ENCODE measurements around the gene SORCS2. TPM values are rescaled to one million over a fixed set of nuclear protein-coding genes. Genes with fewer than 3 reads are reported as not detected.

The SORCS2 gene
- total RNA-seq, 2 experiments from 2014 or later = not detected

GRCh38 chr4:7381221-7381889, 189.0 kb downstream of the SORCS2 start:
- no peaks in the 10 kb centered on the region for H3K36me3 Mint-ChIP-seq (ENCODE audit: low read depth)
- H3K4me3 Mint-ChIP-seq = no peak overlapping the region
- H3K27ac Mint-ChIP-seq = no peak overlapping the region
- CTCF ChIA-PET = no interaction called here
- H3K27me3 Mint-ChIP-seq (ENCODE audit: low read depth) = peaks cover 5% of the 10 kb centered on the region
- POLR2A ChIA-PET = interaction anchor here (0.6 kb wide), 1 partner anchor 197 kb away, joined by 3 read pairs; no protein-coding TSS in a partner anchor
- DNase-seq = no peak
- no peaks in the 10 kb centered on the region for H3K4me1 Mint-ChIP-seq (ENCODE audit: low read depth)
- H3K9me3 Mint-ChIP-seq (ENCODE audit: insufficient read depth) = no peaks in the 10 kb centered on the region
- no peak for ATAC-seq

- CTCF ChIA-PET = no interaction called here
- H3K4me3 Mint-ChIP-seq = no peak overlapping the region
- no peaks in the 10 kb centered on the region for H3K36me3 Mint-ChIP-seq (ENCODE audit: low read depth)
- DNase-seq = no peak
- peaks cover 2% of the 10 kb centered on the region for H3K27me3 Mint-ChIP-seq (ENCODE audit: low read depth)
- ATAC-seq = no peak
- no peaks in the 10 kb centered on the region for H3K9me3 Mint-ChIP-seq (ENCODE audit: insufficient read depth)
- H3K27ac Mint-ChIP-seq = no peak overlapping the region
- no peaks in the 10 kb centered on the region for H3K4me1 Mint-ChIP-seq (ENCODE audit: low read depth)
- POLR2A ChIA-PET = no interaction called here
Observed at GRCh38 chr4:7381890-7382633, 189.7 kb downstream of the SORCS2 start.

GRCh38 chr4:7382634-7383014, 190.3 kb downstream of the SORCS2 start:
- ATAC-seq (no peak), DNase-seq (no peak)
- no peak overlapping the region for H3K27ac Mint-ChIP-seq
- no peaks in the 10 kb centered on the region for H3K27me3 Mint-ChIP-seq (ENCODE audit: low read depth)
- H3K4me1 Mint-ChIP-seq (ENCODE audit: low read depth) = no peaks in the 10 kb centered on the region
- ChIA-PET POLR2A (no interaction called here), CTCF (no interaction called here)
- H3K4me3 Mint-ChIP-seq = no peak overlapping the region
- no peaks in the 10 kb centered on the region for H3K36me3 Mint-ChIP-seq (ENCODE audit: low read depth)
- H3K9me3 Mint-ChIP-seq (ENCODE audit: insufficient read depth) = no peaks in the 10 kb centered on the region

- CTCF ChIA-PET = no interaction called here
- no peak overlapping the region for H3K27ac Mint-ChIP-seq
- H3K4me1 Mint-ChIP-seq (ENCODE audit: low read depth) = no peaks in the 10 kb centered on the region
- H3K9me3 Mint-ChIP-seq (ENCODE audit: insufficient read depth) = no peaks in the 10 kb centered on the region
- no peaks in the 10 kb centered on the region for H3K36me3 Mint-ChIP-seq (ENCODE audit: low read depth)
- POLR2A ChIA-PET = no interaction called here
- H3K27me3 Mint-ChIP-seq (ENCODE audit: low read depth) = no peaks in the 10 kb centered on the region
- DNase-seq = no peak
- ATAC-seq = no peak
- H3K4me3 Mint-ChIP-seq = no peak overlapping the region
Observed at GRCh38 chr4:7383266-7383665, 190.9 kb downstream of the SORCS2 start.

GRCh38 chr4:7384003-7384928, 191.9 kb downstream of the SORCS2 start:
- no peak for DNase-seq
- CTCF ChIA-PET = no interaction called here
- H3K36me3 Mint-ChIP-seq (ENCODE audit: low read depth) = no peaks in the 10 kb centered on the region
- no peak overlapping the region for H3K27ac Mint-ChIP-seq
- no peaks in the 10 kb centered on the region for H3K4me1 Mint-ChIP-seq (ENCODE audit: low read depth)
- POLR2A ChIA-PET = no interaction called here
- H3K27me3 Mint-ChIP-seq (ENCODE audit: low read depth) = no peaks in the 10 kb centered on the region
- H3K9me3 Mint-ChIP-seq (ENCODE audit: insufficient read depth) = no peaks in the 10 kb centered on the region
- no peak overlapping the region for H3K4me3 Mint-ChIP-seq
- no peak for ATAC-seq

- no peaks in the 10 kb centered on the region for H3K27me3 Mint-ChIP-seq (ENCODE audit: low read depth)
- H3K36me3 Mint-ChIP-seq (ENCODE audit: low read depth) = no peaks in the 10 kb centered on the region
- no peaks in the 10 kb centered on the region for H3K4me1 Mint-ChIP-seq (ENCODE audit: low read depth)
- ChIA-PET POLR2A (no interaction called here), CTCF (no interaction called here)
- no peak overlapping the region for H3K27ac Mint-ChIP-seq
- DNase-seq (no peak), ATAC-seq (no peak)
- no peak overlapping the region for H3K4me3 Mint-ChIP-seq
- no peaks in the 10 kb centered on the region for H3K9me3 Mint-ChIP-seq (ENCODE audit: insufficient read depth)
Observed at GRCh38 chr4:7384929-7385890, 192.9 kb downstream of the SORCS2 start.

- Mint-ChIP-seq H3K4me1 (ENCODE audit: low read depth) (no peaks in the 10 kb centered on the region), H3K27ac (no peak overlapping the region), H3K4me3 (no peak overlapping the region), H3K9me3 (ENCODE audit: insufficient read depth) (no peaks in the 10 kb centered on the region), H3K36me3 (ENCODE audit: low read depth) (no peaks in the 10 kb centered on the region), H3K27me3 (ENCODE audit: low read depth) (no peaks in the 10 kb centered on the region)
- CTCF ChIA-PET = no interaction called here
- POLR2A ChIA-PET = no interaction called here
- no peak for ATAC-seq
- DNase-seq = no peak
Observed at GRCh38 chr4:7387925-7388324, 195.6 kb downstream of the SORCS2 start.

GRCh38 chr4:7388627-7389026, 196.3 kb downstream of the SORCS2 start:
- Mint-ChIP-seq H3K36me3 (ENCODE audit: low read depth) (no peaks in the 10 kb centered on the region), H3K9me3 (ENCODE audit: insufficient read depth) (no peaks in the 10 kb centered on the region), H3K4me1 (ENCODE audit: low read depth) (no peaks in the 10 kb centered on the region), H3K27me3 (ENCODE audit: low read depth) (no peaks in the 10 kb centered on the region), H3K27ac (no peak overlapping the region), H3K4me3 (no peak overlapping the region)
- CTCF ChIA-PET = no interaction called here
- ATAC-seq (no peak), DNase-seq (no peak)
- POLR2A ChIA-PET = no interaction called here

- no peak overlapping the region for H3K4me3 Mint-ChIP-seq
- DNase-seq (no peak), ATAC-seq (no peak)
- no peaks in the 10 kb centered on the region for H3K27me3 Mint-ChIP-seq (ENCODE audit: low read depth)
- no peaks in the 10 kb centered on the region for H3K36me3 Mint-ChIP-seq (ENCODE audit: low read depth)
- no peaks in the 10 kb centered on the region for H3K4me1 Mint-ChIP-seq (ENCODE audit: low read depth)
- ChIA-PET POLR2A (no interaction called here), CTCF (no interaction called here)
- no peak overlapping the region for H3K27ac Mint-ChIP-seq
- no peaks in the 10 kb centered on the region for H3K9me3 Mint-ChIP-seq (ENCODE audit: insufficient read depth)
Observed at GRCh38 chr4:7389101-7389701, 196.9 kb downstream of the SORCS2 start.

- Mint-ChIP-seq H3K36me3 (ENCODE audit: low read depth) (no peaks in the 10 kb centered on the region), H3K4me3 (no peak overlapping the region), H3K4me1 (ENCODE audit: low read depth) (no peaks in the 10 kb centered on the region), H3K27ac (no peak overlapping the region), H3K27me3 (ENCODE audit: low read depth) (no peaks in the 10 kb centered on the region), H3K9me3 (ENCODE audit: insufficient read depth) (no peaks in the 10 kb centered on the region)
- POLR2A ChIA-PET = no interaction called here
- ATAC-seq (no peak), DNase-seq (no peak)
- CTCF ChIA-PET = no interaction called here
Observed at GRCh38 chr4:7389719-7390118, 197.4 kb downstream of the SORCS2 start.

- ATAC-seq (no peak), DNase-seq (no peak)
- no peaks in the 10 kb centered on the region for H3K4me1 Mint-ChIP-seq (ENCODE audit: low read depth)
- ChIA-PET CTCF (no interaction called here), POLR2A (no interaction called here)
- no peaks in the 10 kb centered on the region for H3K36me3 Mint-ChIP-seq (ENCODE audit: low read depth)
- no peak overlapping the region for H3K4me3 Mint-ChIP-seq
- H3K9me3 Mint-ChIP-seq (ENCODE audit: insufficient read depth) = no peaks in the 10 kb centered on the region
- no peak overlapping the region for H3K27ac Mint-ChIP-seq
- H3K27me3 Mint-ChIP-seq (ENCODE audit: low read depth) = no peaks in the 10 kb centered on the region
Observed at GRCh38 chr4:7390336-7390735, 198.0 kb downstream of the SORCS2 start.

Measured in activated CD8-positive, alpha-beta T cell treated with anti-CD3 and anti-CD28 coated beads, Interleukin-2, amount 10 ng/mL, durations not matched to agents 7 days and 5 days (primary cell).